GM18951 (cell line): ENCODE results near the gene OR9I1.

Experiments used
- POLR2A ChIP-seq: IDR thresholded peaks from 4 replicates; pipeline ENCODE4 v1.6.1; 2011; ENCODE audit warnings: mild to moderate bottlenecking; ENCODE audit not compliant: insufficient read length, insufficient read depth; ENCODE audit errors: extremely low read depth
- in situ Hi-C: fragments of 300-500 bp; cut with MboI; formaldehyde crosslinking; loops from one replicate; pipeline ENCODE4 v1.12.0; 2022; ENCODE audit warnings: low sequenced_read_pairs, mixed read lengths, inconsistent platforms; ENCODE audit not compliant: unreplicated experiment

Gene OR9I1, protein sequence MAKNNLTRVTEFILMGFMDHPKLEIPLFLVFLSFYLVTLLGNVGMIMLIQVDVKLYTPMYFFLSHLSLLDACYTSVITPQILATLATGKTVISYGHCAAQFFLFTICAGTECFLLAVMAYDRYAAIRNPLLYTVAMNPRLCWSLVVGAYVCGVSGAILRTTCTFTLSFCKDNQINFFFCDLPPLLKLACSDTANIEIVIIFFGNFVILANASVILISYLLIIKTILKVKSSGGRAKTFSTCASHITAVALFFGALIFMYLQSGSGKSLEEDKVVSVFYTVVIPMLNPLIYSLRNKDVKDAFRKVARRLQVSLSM

DNA sequence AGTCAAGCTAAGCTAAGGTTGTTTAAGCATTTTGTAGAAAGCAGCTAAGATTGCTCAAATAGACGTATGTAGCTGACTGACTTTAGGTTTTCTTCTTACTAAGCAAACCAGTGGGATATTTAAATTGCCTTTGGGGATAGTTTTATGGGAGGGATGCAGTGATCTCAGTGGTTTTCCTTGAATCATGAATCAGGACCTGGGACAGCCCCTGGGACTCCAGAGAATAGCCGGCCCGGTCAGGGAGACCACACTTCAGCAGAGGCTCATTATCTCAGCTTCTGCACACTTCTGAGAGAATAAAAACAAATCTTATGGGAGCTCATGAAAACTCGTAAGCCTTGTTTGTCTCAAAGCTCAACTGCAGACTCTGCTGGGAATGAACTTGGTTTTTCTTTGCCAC lies at the start of gene OR9I1:
Gene OR9I1, minus strand, starts transcription at position 62 of the 400 bp plus-strand sequence. CDS start 6,086 bp downstream, outside the sequence.
- TF ChIP-seq POLR2A = no peak
- in situ Hi-C loops = no loop called here

DNA sequence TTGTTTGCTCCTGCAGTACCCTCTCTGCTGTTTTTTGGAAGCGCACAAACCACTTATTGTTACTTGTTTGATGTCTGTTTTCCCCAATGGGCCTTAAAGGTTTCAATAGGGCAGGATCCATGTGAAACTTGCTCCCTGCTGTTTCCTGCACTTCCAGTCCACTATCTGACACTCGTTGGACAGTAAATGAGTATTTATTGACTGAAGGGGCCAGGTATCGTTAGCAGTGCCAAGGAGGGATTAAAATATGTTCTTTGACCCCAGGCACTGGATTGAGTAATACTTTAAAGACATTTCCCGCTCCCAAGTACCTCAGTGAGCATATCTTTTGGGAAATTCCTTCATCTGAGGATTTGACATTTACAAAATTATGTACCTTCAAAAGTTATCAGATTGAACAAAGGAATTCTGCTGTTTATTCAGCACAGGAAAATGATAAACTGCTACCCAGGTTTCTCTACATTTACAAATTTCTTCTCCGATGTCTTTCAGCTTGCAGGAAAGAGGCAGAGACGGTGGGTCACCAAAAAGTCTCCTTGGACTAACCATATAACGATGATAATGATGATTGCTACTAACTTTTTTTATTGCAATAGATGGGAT lies 40.3 kb upstream of the OR9I1 start:
- in situ Hi-C loops = no loop called here
- TF ChIP-seq POLR2A = no peak

DNA sequence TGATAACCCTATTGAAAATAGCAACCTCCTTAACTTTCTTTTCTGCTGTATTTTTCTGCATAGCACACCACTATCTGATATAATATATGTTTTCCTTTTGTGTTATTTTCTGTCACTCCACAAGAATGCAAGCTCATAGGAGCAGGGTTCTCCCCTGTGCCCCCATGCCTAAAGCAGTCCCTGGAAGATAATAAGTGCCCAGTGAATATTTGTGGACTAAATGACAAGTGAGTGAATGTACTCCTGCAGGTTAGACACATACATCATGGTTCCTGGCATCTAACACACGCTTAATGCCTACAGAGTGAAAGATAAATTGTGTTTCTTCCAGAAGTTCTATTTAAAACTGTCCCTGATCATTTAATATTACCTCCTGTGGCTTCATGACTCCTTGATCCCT lies 39.7 kb upstream of the OR9I1 start:
- no peak for TF ChIP-seq POLR2A
- in situ Hi-C loops = no loop called here

DNA sequence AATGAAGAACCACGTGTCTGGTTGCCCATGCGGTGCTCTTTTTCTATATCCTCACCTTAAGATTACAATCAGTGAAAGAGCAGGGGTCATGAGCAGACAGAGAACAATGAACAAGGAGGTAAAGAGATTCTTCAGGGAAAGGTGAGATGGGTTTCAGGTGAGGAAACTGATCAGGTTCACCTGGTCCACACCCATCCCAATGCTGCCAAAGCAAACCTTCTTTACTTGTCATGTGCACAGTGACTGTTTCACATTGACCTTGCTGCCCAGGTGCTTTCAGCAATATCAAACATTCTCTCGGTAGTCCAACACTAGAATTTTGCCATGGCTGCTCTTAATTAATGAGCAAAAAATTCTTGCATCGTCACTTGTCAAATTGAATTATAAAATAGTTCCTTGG lies 39.1 kb upstream of the OR9I1 start:
- in situ Hi-C loops = no loop called here
- no peak for TF ChIP-seq POLR2A

DNA sequence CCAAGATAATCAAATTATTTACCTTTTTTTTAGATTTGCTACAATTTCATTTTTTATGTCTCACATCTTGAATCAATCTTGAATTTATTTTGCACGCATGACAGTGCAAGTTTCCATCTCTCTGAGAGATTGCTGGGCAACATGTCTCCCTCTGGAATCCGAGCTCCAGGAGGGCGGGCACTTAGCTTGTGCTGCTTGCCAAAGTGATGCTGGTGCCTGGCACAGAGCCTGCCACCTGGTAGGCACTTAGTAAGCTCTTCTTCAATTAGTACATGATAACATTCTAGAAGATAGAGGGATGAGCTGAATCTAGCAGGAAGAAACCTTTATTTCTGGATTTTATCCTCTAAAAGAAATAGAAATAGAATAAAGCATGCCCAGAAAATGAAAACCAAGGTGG lies 27.5 kb upstream of the OR9I1 start:
- TF ChIP-seq POLR2A = no peak
- in situ Hi-C loops = no loop called here

DNA sequence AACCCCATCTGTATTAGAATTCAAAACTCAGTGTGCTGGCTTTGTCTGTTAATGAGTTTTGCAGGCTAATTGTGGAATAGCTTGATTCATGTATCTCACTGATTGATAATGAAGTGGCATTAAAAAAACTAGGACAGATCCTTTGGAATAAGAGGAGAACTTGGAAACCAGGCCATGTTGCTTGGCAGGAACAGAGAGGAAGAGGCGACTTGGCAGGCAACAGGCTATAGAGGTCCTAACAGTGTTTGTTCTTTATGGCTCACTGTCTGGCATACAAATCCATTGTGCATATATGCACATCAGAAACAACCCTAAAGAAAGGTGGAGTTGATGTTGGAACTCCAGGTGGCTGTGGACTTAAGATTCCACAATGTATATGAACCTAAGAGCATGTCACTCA lies 17.4 kb upstream of the OR9I1 start:
- in situ Hi-C loops = no loop called here
- no peak for TF ChIP-seq POLR2A

DNA sequence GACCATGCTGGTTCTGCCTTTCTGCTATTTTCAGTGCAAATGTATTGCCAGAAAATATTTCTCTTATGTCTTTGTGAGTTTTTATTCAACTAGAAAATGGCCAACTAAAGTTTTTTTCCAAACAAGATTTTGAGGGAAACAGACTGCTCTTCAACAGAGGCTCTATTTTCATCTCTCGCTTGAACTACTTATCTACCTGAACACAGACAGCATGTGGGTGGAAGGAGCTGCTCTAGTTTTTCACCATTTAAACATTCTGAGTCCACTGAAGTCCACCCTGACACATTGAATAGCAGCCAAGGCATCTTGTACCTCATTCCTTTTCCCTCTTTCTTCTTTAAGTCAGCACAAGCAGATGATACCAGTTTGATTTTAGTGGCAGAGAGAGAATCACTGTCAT lies 9.8 kb upstream of the OR9I1 start:
- TF ChIP-seq POLR2A = no peak
- in situ Hi-C loops = no loop called here

DNA sequence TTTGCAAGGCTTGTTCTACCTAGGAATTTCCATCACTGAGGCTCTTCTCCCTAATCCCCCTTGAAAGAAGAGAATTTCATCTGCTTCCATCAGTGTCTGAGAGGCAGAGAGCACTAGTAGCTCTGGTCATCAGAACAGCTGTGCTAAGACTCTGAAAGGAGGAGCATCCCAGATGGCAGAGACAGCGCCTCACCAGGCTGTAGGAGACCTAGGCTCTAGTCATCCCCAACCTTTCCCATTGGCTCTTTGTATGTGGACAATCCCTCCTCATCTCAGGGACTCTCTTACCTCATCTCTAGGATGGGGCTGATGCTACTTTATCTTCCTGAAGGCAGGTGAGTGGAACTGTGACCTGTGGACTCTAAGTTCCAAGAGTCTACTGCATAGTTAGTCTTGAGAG lies 8.8 kb upstream of the OR9I1 start:
- TF ChIP-seq POLR2A = no peak
- in situ Hi-C loops = no loop called here

DNA sequence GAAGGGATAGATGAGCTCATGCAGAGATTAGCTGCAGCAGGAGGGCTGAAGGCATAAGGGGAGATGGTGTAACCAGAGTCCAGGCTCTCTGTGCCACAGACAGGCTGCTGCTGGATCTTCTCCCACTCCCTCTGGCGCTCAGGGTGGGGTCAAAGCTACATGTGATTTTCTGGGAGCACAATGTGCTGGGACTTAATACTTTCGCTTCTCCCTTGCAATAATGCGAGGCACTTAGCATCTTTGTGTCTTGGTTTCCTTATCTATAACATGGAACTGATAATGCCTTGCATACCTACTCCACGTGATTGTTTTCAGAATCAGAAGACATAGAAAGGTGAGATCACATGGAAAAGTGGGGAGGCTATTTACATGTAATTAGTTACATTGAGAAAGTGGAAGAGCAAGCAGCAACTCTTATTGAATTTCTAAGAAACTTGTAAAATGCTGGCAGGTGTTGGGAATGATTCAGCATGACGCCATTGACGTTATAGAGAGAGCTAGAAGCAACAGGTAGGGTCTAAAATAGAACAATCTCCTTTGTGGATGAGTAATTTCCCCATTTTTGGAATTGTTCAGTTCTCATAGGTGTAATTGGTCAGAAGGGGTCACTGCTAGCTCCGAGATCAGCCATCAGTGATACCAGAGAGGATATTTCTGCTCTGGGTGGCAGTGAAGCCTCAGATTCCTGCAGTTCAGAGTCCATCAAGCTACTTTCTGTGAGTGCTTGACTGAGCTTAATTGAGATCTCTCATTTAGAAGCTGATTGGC lies 8.2 kb upstream of the OR9I1 start:
- in situ Hi-C loops = no loop called here
- TF ChIP-seq POLR2A = no peak

DNA sequence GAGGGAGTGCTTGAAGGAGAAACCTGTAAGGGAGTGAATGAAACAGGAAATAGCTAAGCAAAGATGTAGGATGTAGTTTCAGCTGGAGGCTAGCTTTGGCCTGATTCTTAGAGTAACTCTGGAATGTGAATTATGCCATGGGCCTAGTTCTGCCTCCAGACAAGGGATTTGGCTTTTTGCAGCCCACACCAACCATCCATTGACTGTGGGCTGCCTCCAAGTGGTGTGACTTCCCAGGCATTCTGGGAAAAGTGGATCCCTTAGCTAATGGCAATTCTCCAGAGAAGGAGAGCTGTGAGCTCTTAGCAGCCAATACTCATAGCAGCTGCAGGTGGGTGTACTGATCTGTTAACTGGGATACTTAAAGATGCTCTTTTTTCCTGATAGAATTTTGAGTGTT lies 2.0 kb upstream of the OR9I1 start:
- TF ChIP-seq POLR2A = no peak
- in situ Hi-C loops = no loop called here

DNA sequence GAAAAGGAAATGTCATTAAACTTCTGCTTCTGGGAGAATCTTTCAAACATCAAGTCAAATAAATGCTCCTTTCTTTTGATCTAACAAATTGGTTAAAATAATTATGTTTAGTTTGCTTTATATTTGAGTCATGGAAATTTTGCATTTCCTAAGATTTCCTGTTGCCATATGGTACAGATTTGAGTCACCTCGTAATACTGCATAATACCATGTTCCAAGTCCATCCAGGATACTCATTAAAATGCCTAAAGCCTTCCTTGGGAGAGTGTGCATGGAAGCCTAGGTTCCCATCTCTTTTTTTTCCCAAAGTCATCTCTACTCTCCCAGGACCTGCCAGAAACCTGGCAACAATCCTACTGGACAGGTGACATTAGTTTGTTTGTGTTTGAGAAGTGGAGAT lies 4.2 kb downstream of the OR9I1 start:
- in situ Hi-C loops = no loop called here
- no peak for TF ChIP-seq POLR2A

DNA sequence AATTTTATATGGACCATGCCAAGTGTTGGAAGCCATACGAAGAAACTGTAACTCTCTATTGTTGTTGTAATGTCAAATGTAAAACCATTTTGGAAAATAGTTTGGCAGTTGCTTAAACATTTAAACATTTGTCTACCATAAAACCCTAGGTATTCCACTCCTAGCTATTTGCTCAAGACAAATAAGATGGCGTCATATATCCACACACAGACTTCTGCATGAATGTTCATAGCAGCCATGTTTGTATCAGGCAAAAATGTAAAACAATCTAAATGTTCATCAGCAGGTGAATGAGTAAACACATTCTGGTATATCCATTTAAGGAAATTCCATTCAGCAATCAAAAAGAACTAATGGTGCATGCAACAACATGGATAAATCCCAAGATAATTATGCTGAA lies 27.9 kb downstream of the OR9I1 start:
- in situ Hi-C loops = no loop called here
- no peak for TF ChIP-seq POLR2A

DNA sequence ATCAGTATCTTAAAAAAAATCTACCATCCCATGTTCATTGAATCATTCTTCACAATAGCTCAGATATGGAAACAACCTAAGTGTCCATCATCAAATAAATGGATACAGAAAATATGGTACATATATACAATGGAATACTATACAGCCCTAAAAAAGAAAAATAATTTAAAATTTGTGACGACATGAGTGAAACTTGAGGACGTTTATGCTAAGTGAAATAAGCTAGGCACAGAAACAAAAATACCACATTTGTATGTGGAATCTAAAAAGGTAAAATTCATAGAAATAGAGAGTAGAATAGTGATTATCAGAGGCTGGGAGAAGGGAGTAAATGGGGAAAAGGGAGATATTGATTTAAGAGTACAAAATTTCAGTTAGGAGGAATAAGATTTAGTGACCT lies 38.8 kb downstream of the OR9I1 start:
- TF ChIP-seq POLR2A = no peak
- in situ Hi-C loops = no loop called here

DNA sequence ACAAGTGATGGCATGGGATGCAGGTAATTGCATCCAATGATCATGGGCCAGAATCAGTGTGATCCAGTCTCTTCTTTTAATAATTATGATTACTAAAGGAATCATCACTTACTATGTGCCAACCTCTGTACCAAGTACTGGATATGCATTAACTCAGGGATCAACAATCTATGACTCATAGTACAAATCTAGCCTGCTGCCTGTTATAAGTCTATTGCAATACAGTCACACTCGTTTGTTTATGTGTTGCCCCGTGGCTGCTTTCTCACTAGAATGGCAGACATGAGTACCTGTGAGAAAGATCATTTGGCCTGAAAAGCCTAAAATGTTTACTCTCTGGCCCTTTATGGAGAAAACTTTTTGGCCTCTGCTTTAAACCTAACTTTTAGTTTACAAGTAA lies 49.5 kb downstream of the OR9I1 start:
- in situ Hi-C loops = no loop called here
- no peak for TF ChIP-seq POLR2A

DNA sequence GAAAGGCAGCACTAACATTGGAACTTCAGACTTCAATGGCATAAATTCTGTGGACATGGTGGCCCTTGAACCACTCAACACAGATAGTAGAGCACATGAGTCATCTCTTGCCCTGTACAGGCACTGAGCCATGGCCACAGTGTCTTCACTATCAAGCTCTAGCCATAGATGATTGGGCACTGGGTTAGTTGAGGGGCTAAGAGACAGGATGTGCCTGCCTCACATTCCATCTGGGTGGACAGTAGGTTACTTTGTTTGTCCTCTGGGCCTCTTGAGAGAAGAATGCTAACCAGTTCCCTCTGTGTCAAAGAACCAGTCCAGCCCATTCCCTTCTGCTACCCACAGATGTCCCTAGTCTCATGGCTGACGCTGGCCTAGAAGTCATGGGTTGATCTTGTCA lies 54.7 kb downstream of the OR9I1 start:
- in situ Hi-C loops = no loop called here
- TF ChIP-seq POLR2A = no peak
